B cell (primary cell): ENCODE results near the gene SESN3. TPM values are rescaled to one million over a fixed set of nuclear protein-coding genes. Genes with fewer than 3 reads are reported as not detected.

Experiments
- ATAC-seq: fragments of 200-7000 bp; cut with Tn5 transposase; one replicate; pipeline ENCODE4 v1.10.0; 2021; ENCODE audit warnings: low read depth, mild to moderate bottlenecking, moderate number of reproducible peaks, moderate library complexity
- CTCF ChIA-PET: fragments of 350-600 bp; sonication (Branson Sonifier 250); formaldehyde crosslinking; loops from one replicate; lab custom pipeline; 2021; ENCODE audit warnings: antibody characterized with exemption, inconsistent platforms; lab: Charles Lee
- POLR2A ChIA-PET: fragments of 350-600 bp; sonication (Branson Sonifier 250); formaldehyde crosslinking; loops from one replicate; lab custom pipeline; 2021; ENCODE audit warnings: antibody characterized with exemption; lab: Charles Lee
- DNase-seq: peaks from one replicate; pipeline ENCODE4 v3.0.0; 2013
- H2AFZ ChIP-seq: 2 replicates; pipeline ENCODE4 v1.6.1; 2012; ENCODE audit warnings: mild to moderate bottlenecking, low read depth, low read length; ENCODE audit not compliant: insufficient read depth, poor library complexity, severe bottlenecking
- H3K27ac ChIP-seq, 2 donors: 1 replicate in 1 of 2; 2 replicates in 1 of 2; pipeline ENCODE4 v1.5.1; 2012 to 2013; ENCODE audit warnings: low read length in 2 of 2, mild to moderate bottlenecking in 2 of 2, moderate library complexity in 1 of 2
- H3K27me3 ChIP-seq, 4 experiments: fragments of 200-600 bp in 1 of 4; sonication (generic) in 1 of 4; replicated peaks in 1 of 4; 1 replicate in 2 of 4; 2 replicates in 2 of 4; pipeline versions ENCODE4 v1.6.1 to v1.7.0; 2013 to 2016; ENCODE audit warnings: low read length in 3 of 4, mild to moderate bottlenecking in 2 of 4, mixed read lengths in 1 of 4, moderate library complexity in 1 of 4; ENCODE audit not compliant: insufficient read depth in 4 of 4, control insufficient read depth in 3 of 4; ENCODE audit errors: control extremely low read depth in 1 of 4
- H3K36me3 ChIP-seq, 2 experiments: replicated peaks in 1 of 2; 1 replicate in 1 of 2; 2 replicates in 1 of 2; pipeline versions ENCODE4 v1.6.1 to v1.7.1; 2013; ENCODE audit warnings: low read length in 1 of 2; ENCODE audit not compliant: insufficient read depth in 2 of 2, control insufficient read depth in 1 of 2; ENCODE audit errors: control extremely low read depth in 1 of 2, extremely low read depth in 1 of 2
- H3K4me1 ChIP-seq, 2 donors: fragments of 200-600 bp in 1 of 2; sonication (generic) in 1 of 2; 1 replicate in 1 of 2; 2 replicates in 1 of 2; pipeline versions ENCODE4 v1.5.1 to v1.6.1; 2013 to 2017; ENCODE audit warnings: low read length in 2 of 2; ENCODE audit not compliant: control insufficient read depth in 2 of 2, insufficient read depth in 2 of 2
- H3K4me2 ChIP-seq: replicated peaks from 2 replicates; pipeline ENCODE3; 2012; ENCODE audit warnings: mild to moderate bottlenecking, low read depth, low read length; ENCODE audit not compliant: poor library complexity, severe bottlenecking
- H3K4me3 ChIP-seq, 5 experiments: fragments of 200-600 bp in 1 of 5; sonication (generic) in 1 of 5; 1 replicate in 3 of 5; 2 replicates in 2 of 5; pipeline versions ENCODE4 v1.5.1 to v1.7.0; 2011 to 2016; ENCODE audit warnings: low read length in 4 of 5, mild to moderate bottlenecking in 4 of 5, low read depth in 2 of 5, control low read depth in 1 of 5, moderate library complexity in 1 of 5; ENCODE audit not compliant: insufficient read depth in 1 of 5; ENCODE audit errors: control extremely low read depth in 1 of 5, extremely low read depth in 1 of 5
- H3K79me2 ChIP-seq: fragments of 200-600 bp; sonication (generic); one replicate; pipeline ENCODE4 v1.6.0; 2016; ENCODE audit warnings: low read length; ENCODE audit not compliant: control insufficient read depth, insufficient read depth
- H3K9ac ChIP-seq: fragments of 200-600 bp; sonication (generic); 2 replicates; pipeline ENCODE4 v1.6.1; 2017; ENCODE audit warnings: mild to moderate bottlenecking, low read length, moderate library complexity
- H3K9me3 ChIP-seq, 3 donors: one replicate each; pipeline versions ENCODE4 v1.6.1 to v1.7.1; 2013; ENCODE audit warnings: low read length in 2 of 3; ENCODE audit not compliant: control insufficient read depth in 2 of 3, insufficient read depth in 1 of 3; ENCODE audit errors: control extremely low read depth in 1 of 3
- H4K20me1 ChIP-seq: 2 replicates; pipeline ENCODE4 v1.6.0; 2012; ENCODE audit warnings: mild to moderate bottlenecking, low read length; ENCODE audit not compliant: insufficient read depth, control insufficient read depth, poor library complexity, severe bottlenecking
- H3K27ac Mint-ChIP-seq: one replicate; pipeline ENCODE4 v1.8.0; 2021; ENCODE audit warnings: mixed read lengths
- H3K27me3 Mint-ChIP-seq: one replicate; pipeline ENCODE4 v1.8.0; 2021; ENCODE audit warnings: mixed read lengths
- H3K4me1 Mint-ChIP-seq: one replicate; pipeline ENCODE4 v1.8.0; 2021; ENCODE audit warnings: mixed read lengths
- H3K4me3 Mint-ChIP-seq: one replicate; pipeline ENCODE4 v1.8.0; 2021; ENCODE audit warnings: mixed read lengths
- H3K9me3 Mint-ChIP-seq: one replicate; pipeline ENCODE4 v1.8.0; 2022; ENCODE audit warnings: mixed read lengths; ENCODE audit not compliant: insufficient read depth
- CTCF ChIP-seq: fragments of 200-600 bp; IDR thresholded peaks from one replicate; pipeline ENCODE4 v1.8.0; 2022; ENCODE audit warnings: antibody characterized with exemption, mild to moderate bottlenecking
- EZH2 ChIP-seq: IDR thresholded peaks from 2 replicates; pipeline ENCODE4 v1.6.1; 2012; ENCODE audit warnings: borderline replicate concordance, low read depth, mild to moderate bottlenecking, moderate library complexity, low read length; ENCODE audit not compliant: insufficient read depth, poor library complexity, severe bottlenecking
- WGBS: methylation state at CpG from one replicate; pipeline ENCODE4 v1.1.5; 2013; ENCODE audit warnings: missing lambda C conversion rate; ENCODE audit not compliant: insufficient coverage; 5-methylcytosine and 5-hydroxymethylcytosine counted together
- intact Hi-C: fragments of 100-400 bp; cut with micrococcal nuclease; formaldehyde crosslinking; loops from one replicate; pipeline ENCODE4 v1.10.0; 2022
- polyA plus RNA-seq: library from polyadenylated mRNA; depleted of rRNA; stranded (reverse); fragments of >200 nt; gene quantifications from 2 replicates; pipeline ENCODE4 v1.2.3, GENCODE V29; 2012
- total RNA-seq, 2 donors: library from RNA; stranded (reverse); fragments of 120-200 nt in 1 of 2; gene quantifications; 1 replicate in 1 of 2; 2 replicates in 1 of 2; pipeline versions ENCODE4 v1.2.3 to v1.2.4, GENCODE V29; 2013 to 2022

Gene SESN3
- total and polyA plus RNA-seq, 2 donors (not counting 1 experiment from before 2014, with no cell fraction given): 10.1 to 519 TPM

DNA sequence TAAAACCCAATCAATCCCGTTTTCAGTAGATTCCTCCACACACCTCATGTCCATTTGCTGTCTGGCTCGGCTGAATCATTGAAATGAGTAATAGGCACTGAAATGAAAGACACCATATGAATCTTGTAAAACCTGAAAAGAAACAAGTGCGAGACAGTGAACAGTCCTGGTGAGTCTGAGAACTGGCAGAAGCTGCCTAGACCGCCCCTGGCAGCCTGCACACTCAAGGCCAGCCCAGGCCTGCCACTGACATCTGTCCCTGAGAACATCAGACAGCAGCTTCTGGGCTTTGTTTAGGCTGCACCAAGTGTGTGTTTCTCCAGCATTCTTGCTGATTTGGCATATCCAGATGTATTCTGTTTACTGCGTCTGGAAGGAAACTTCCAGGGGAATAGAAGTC is 96.5 kb downstream of the SESN3 start:
- H3K27ac Mint-ChIP-seq: no peak overlapping the region
- Histone ChIP-seq H2AFZ (no peak overlapping the region), H3K4me3 (no peak overlapping the region), H3K36me3 (peaks cover 0 to 9% of the 10 kb centered on the region in 2 experiments), H4K20me1 (no peaks in the 10 kb centered on the region), H3K27me3 (no peaks in the 10 kb centered on the region), H3K79me2 (no peaks in the 10 kb centered on the region), H3K27ac (no peak overlapping the region), H3K4me1 (no peaks in the 10 kb centered on the region), H3K9me3 (no peaks in the 10 kb centered on the region), H3K4me2 (no peak overlapping the region), H3K9ac (no peak overlapping the region)
- no peak for TF ChIP-seq EZH2
- no peak overlapping the region for H3K4me3 Mint-ChIP-seq
- no peak for DNase-seq
- H3K9me3 Mint-ChIP-seq: no peaks in the 10 kb centered on the region
- ATAC-seq: no peak
- no peaks in the 10 kb centered on the region for H3K27me3 Mint-ChIP-seq
- 87% methylated on average over 4 of the region's 5 CpGs for WGBS
- ChIA-PET POLR2A (interaction anchor here (0.7 kb wide), 1 partner anchor 67 kb away, joined by 3 read pairs; no protein-coding TSS in a partner anchor), CTCF (no interaction called here)
- H3K4me1 Mint-ChIP-seq: no peaks in the 10 kb centered on the region
- intact Hi-C loops: loop anchor here (5.0 to 10.0 kb wide), 2 partner anchors 512 to 610 kb away; no protein-coding TSS in a partner anchor

GRCh38 chr11:95132956-95133355 is 98.0 kb downstream of the SESN3 start:
- Mint-ChIP-seq H3K4me3 (no peak overlapping the region), H3K27me3 (no peaks in the 10 kb centered on the region), H3K27ac (no peak overlapping the region), H3K4me1 (no peaks in the 10 kb centered on the region), H3K9me3 (no peaks in the 10 kb centered on the region)
- Histone ChIP-seq H3K36me3 (peaks cover 0 to 25% of the 10 kb centered on the region in 2 experiments), H3K9me3 (no peaks in the 10 kb centered on the region), H3K4me1 (no peaks in the 10 kb centered on the region), H3K27me3 (no peaks in the 10 kb centered on the region), H3K9ac (no peak overlapping the region), H3K27ac (no peak overlapping the region), H2AFZ (no peak overlapping the region), H4K20me1 (no peaks in the 10 kb centered on the region), H3K79me2 (no peaks in the 10 kb centered on the region), H3K4me2 (no peak overlapping the region), H3K4me3 (no peak overlapping the region)
- CTCF ChIA-PET: interaction anchor here (0.6 to 1.1 kb wide), 3 partner anchors 22 to 394 kb away, joined by 3 read pairs; no protein-coding TSS in a partner anchor
- DNase-seq (no peak), ATAC-seq (no peak)
- intact Hi-C loops: loop anchor here (5.0 to 10.0 kb wide), 2 partner anchors 511 to 608 kb away; no protein-coding TSS in a partner anchor
- POLR2A ChIA-PET: no interaction called here
- TF ChIP-seq CTCF: no peak
- 83% methylated on average over 1 of the region's 2 CpGs for WGBS
